Right lobe of liver (tissue), 4 donors: ENCODE measurements around the gene CCL20.

ENCODE experiments used
- CTCF ChIP-seq, 4 donors: fragments of 200-600 bp in 3 of 4; fragments of 450-650 bp in 1 of 4; IDR thresholded peaks; one replicate each; pipeline versions ENCODE4 v1.5.1 to v1.8.0; 2016 to 2022; ENCODE audit warnings: antibody characterized with exemption in 4 of 4, mild to moderate bottlenecking in 2 of 4
- POLR2A ChIP-seq: fragments of 450-650 bp; IDR thresholded peaks from one replicate; pipeline ENCODE4 v1.6.1; 2017; ENCODE audit warnings: antibody characterized with exemption, mild to moderate bottlenecking
- donor health status: DM: no; HTN: no; CAD: no.
- donor health status: DM: no; HTN: no; CAD: no.
- donor health status: DM: no; HTN: yes; CAD: no.

- TF ChIP-seq CTCF (IDR thresholded peaks at IDR 0.05) (no peak), POLR2A (no peak)
Observed at GRCh38 chr2:227788561-227789018, 25.1 kb upstream of the CCL20 start.
